ENCODE results near the gene CA5A.
A peak's percentile ranks its signal among the peaks of the same experiment; 100 is the strongest.

The CA5A gene

GRCh38 chr16:87853411-87854052, 82.8 kb downstream of the CA5A start:
- Histone ChIP-seq H3K9ac (ENCODE audit: low read depth, low read length) (peak overlapping the region; percentile 48), H3K4me1 (ENCODE audit: insufficient read depth, low read length) (peaks cover 73% of the 10 kb centered on the region), H3K36me3 (ENCODE audit: insufficient read depth, low read length) (peaks cover 98% of the 10 kb centered on the region), H4K20me1 (ENCODE audit: insufficient read depth, low read length) (peaks cover 100% of the 10 kb centered on the region), H2AFZ (ENCODE audit: low read depth, low read length) (no peak overlapping the region), H3K4me3 (ENCODE audit: low read depth in 1 of 2, low read length in 2 of 2) (no peak overlapping the region), H3K9me3 (ENCODE audit: insufficient read depth, low read length, severe bottlenecking) (no peaks in the 10 kb centered on the region), H3K27ac (ENCODE audit: low read length) (peak overlapping the region; percentile 85), H3K27me3 (ENCODE audit: insufficient read depth, low read length, poor library complexity) (no peaks in the 10 kb centered on the region), H3K79me2 (ENCODE audit: insufficient read depth, low read length) (peaks cover 100% of the 10 kb centered on the region), H3K4me2 (ENCODE audit: insufficient read depth, low read length) (peak overlapping the region; percentile 52)
- ATAC-seq (ENCODE audit: insufficient read depth, low read depth) (peak; percentile 83), DNase-seq (peak; percentile 96)
- TF ChIP-seq CTCF (IDR thresholded peaks at IDR 0.05; ENCODE audit: borderline replicate concordance, extremely low read depth, low read length, poor library complexity, severe bottlenecking) (no peak), EZH2 (IDR thresholded peaks at IDR 0.05; ENCODE audit: borderline replicate concordance, low read depth, low read length, severe bottlenecking) (no peak)

DNA sequence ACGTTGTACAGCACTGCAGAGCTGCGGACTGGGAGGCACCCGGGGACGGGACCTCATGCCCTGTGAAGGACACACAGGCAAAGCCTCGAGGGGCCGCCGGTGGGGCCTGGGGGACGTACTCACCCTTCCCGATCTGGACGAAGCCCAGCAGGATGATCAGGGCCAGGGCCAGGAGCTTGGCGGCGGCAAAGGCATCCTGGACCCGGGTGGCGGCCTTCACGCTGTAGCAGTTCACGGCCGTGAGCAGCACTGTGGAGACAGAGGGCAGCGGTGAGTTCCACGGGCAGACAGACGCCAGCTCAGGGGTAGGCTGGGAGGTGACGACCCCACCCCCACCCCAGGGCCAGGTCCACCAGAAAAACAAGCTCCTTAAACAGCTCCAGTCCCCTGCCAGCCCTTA, 84.7 kb downstream of the CA5A start:
- no peak for TF ChIP-seq CTCF (IDR thresholded peaks at IDR 0.05; ENCODE audit: borderline replicate concordance, extremely low read depth, low read length, poor library complexity, severe bottlenecking)
- TF ChIP-seq EZH2 (IDR thresholded peaks at IDR 0.05; ENCODE audit: borderline replicate concordance, low read depth, low read length, severe bottlenecking): no peak
- no peaks in the 10 kb centered on the region for H3K9me3 ChIP-seq (ENCODE audit: insufficient read depth, low read length, severe bottlenecking)
- H4K20me1 ChIP-seq (ENCODE audit: insufficient read depth, low read length): peaks cover 100% of the 10 kb centered on the region
- H3K4me1 ChIP-seq (ENCODE audit: insufficient read depth, low read length): peaks cover 54% of the 10 kb centered on the region
- H3K79me2 ChIP-seq (ENCODE audit: insufficient read depth, low read length): peaks cover 100% of the 10 kb centered on the region
- H3K4me2 ChIP-seq (ENCODE audit: insufficient read depth, low read length): no peak overlapping the region
- H3K27me3 ChIP-seq (ENCODE audit: insufficient read depth, low read length, poor library complexity): no peaks in the 10 kb centered on the region
- H2AFZ ChIP-seq (ENCODE audit: low read depth, low read length): no peak overlapping the region
- no peak overlapping the region for H3K4me3 ChIP-seq (ENCODE audit: low read depth in 1 of 2, low read length in 2 of 2)
- ATAC-seq (ENCODE audit: insufficient read depth, low read depth): no peak
- H3K36me3 ChIP-seq (ENCODE audit: insufficient read depth, low read length): peaks cover 98% of the 10 kb centered on the region
- H3K9ac ChIP-seq (ENCODE audit: low read depth, low read length): no peak overlapping the region
- peak overlapping the region; percentile 85; the same call in 1 of the 2 replicates for H3K27ac ChIP-seq (ENCODE audit: low read length)
- DNase-seq: no peak

GRCh38 chr16:87851141-87851587, 85.2 kb downstream of the CA5A start:
- peak overlapping the region; percentile 79; the same call in 1 of the 2 replicates for H3K27ac ChIP-seq (ENCODE audit: low read length)

More at GRCh38 chr16:87851141-87851587, 85.2 kb downstream of the CA5A start:
- Histone ChIP-seq H3K4me2 (ENCODE audit: insufficient read depth, low read length) (no peak overlapping the region), H3K4me1 (ENCODE audit: insufficient read depth, low read length) (peaks cover 50% of the 10 kb centered on the region), H3K79me2 (ENCODE audit: insufficient read depth, low read length) (peaks cover 100% of the 10 kb centered on the region), H4K20me1 (ENCODE audit: insufficient read depth, low read length) (peaks cover 100% of the 10 kb centered on the region), H3K9ac (ENCODE audit: low read depth, low read length) (no peak overlapping the region), H3K9me3 (ENCODE audit: insufficient read depth, low read length, severe bottlenecking) (no peaks in the 10 kb centered on the region), H2AFZ (ENCODE audit: low read depth, low read length) (no peak overlapping the region), H3K4me3 (ENCODE audit: low read depth in 1 of 2, low read length in 2 of 2) (no peak overlapping the region), H3K27me3 (ENCODE audit: insufficient read depth, low read length, poor library complexity) (no peaks in the 10 kb centered on the region), H3K36me3 (ENCODE audit: insufficient read depth, low read length) (peaks cover 98% of the 10 kb centered on the region)
- ATAC-seq (ENCODE audit: insufficient read depth, low read depth): no peak
- DNase-seq: no peak
- TF ChIP-seq EZH2 (IDR thresholded peaks at IDR 0.05; ENCODE audit: borderline replicate concordance, low read depth, low read length, severe bottlenecking) (no peak), CTCF (IDR thresholded peaks at IDR 0.05; ENCODE audit: borderline replicate concordance, extremely low read depth, low read length, poor library complexity, severe bottlenecking) (no peak)

All from DND-41 (cell line).